Motor neuron (in vitro differentiated cells): ENCODE results near the gene TNIK. TPM values are rescaled to one million over a fixed set of nuclear protein-coding genes. Genes with fewer than 3 reads are reported as not detected.
A peak's percentile ranks its signal among the peaks of the same experiment; 100 is the strongest.

Experiments used
- ATAC-seq, 8 experiments: fragments of 200-7000 bp; cut with Tn5 transposase; replicated peaks in 6 of 8; 2 replicates each; pipeline ENCODE4 v1.8.0; 2021; ENCODE audit warnings: mild to moderate bottlenecking in 8 of 8, moderate library complexity in 8 of 8
- H3K27ac ChIP-seq, 2 donors: fragments of 250-450 bp; sonication (Bioruptor Pico); 2 replicates each; pipeline ENCODE4 v1.9.0; 2021; ENCODE audit warnings: antibody characterized with exemption in 2 of 2, mild to moderate bottlenecking in 2 of 2, moderate library complexity in 1 of 2
- H3K4me1 ChIP-seq, 2 donors: fragments of 250-450 bp; sonication (Bioruptor Pico); replicated peaks in 1 of 2; 2 replicates each; pipeline ENCODE4 v1.6.1; 2021; ENCODE audit warnings: antibody characterized with exemption in 2 of 2, mild to moderate bottlenecking in 2 of 2, moderate library complexity in 1 of 2
- H3K4me3 ChIP-seq, 5 donors: fragments of 250-450 bp; sonication (Bioruptor Pico); 2 replicates each; pipeline ENCODE4 v1.9.0; 2021; ENCODE audit warnings: antibody characterized with exemption in 5 of 5, mild to moderate bottlenecking in 5 of 5, moderate library complexity in 4 of 5
- WGBS, 10 experiments: fragments of 450-650 bp; shearing (Covaris generic); methylation state at CpG; one replicate each; pipeline ENCODE4 v1.0.0; 2022; 5-methylcytosine and 5-hydroxymethylcytosine counted together
- in situ Hi-C, 9 experiments: fragments of 400-800 bp; cut with MboI; loops; one replicate each; pipeline ENCODE4 v1.15.0; 2021; ENCODE audit warnings: low sequenced_read_pairs in 9 of 9, low pct_unique_long_range_greater_than_20kb in 2 of 9; ENCODE audit not compliant: unreplicated experiment in 9 of 9
- total RNA-seq, 8 experiments: library from RNA; unstranded; fragments of 300-600 nt; gene quantifications; 2 replicates each; pipeline versions ENCODE4 v1.2.3 to v1.2.4, GENCODE V29; 2022

TNIK gene
- total RNA-seq, 8 experiments from 2014 or later: 0.87 to 76.5 (median 23.3) TPM

DNA sequence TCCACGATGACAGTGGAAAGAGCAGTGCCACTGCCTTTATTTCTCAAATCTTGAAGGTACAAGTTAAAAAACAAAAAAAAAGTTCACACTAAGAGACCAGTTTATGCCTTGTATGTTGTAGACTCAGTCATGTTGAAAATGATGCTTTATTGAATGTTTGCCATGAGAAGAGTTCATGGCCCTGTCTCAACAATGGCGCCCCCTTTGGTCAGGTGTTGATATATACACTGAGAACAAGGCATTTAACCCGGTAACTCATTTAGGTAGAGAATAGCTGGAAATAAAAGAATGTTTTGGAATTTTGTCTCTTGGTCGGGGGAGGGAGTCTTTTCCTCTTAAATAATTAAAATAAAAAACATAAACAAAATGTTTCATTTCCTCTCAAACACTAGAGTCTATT, 288.1 kb downstream of the TNIK start:
- 0 to 98% (median 82%) methylated on average over 1 to 4 of the region's 4 CpGs for WGBS, 10 experiments
- Histone ChIP-seq H3K4me1 (peaks cover 4 to 10% of the 10 kb centered on the region in 2 donors), H3K27ac (no peak overlapping the region), H3K4me3 (no peak overlapping the region)
- in situ Hi-C loops: loop anchor here in 3 of 9 experiments (25.0 kb wide), 2 partner anchors 110 to 210 kb away; no protein-coding TSS in a partner anchor
- no peak for ATAC-seq

DNA sequence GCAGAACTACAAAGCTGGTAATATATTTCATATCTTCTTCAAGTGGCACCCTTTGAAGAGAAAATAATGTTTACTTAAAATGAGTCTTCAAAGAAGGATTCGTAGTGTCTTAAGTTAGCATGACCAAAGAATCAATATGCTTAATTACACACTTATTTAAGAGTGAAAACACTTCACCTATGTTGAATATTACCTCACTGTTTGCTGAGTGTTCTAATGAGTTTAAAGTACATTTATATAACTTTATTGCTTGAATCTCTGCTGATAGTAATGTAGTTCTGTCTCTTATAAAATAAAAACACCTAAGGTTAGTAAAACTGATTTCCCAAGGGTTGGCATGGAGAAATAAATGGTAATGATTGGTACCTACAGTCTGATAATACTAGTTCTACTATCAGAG, 290.3 kb downstream of the TNIK start:
- Histone ChIP-seq H3K27ac (no peak overlapping the region), H3K4me1 (peaks cover 6 to 15% of the 10 kb centered on the region in 2 donors), H3K4me3 (no peak overlapping the region)
- in situ Hi-C loops: loop anchor here in 3 of 9 experiments (10.0 to 25.0 kb wide), 3 partner anchors 108 to 208 kb away; no protein-coding TSS in a partner anchor
- ATAC-seq: no peak
- 22 to 100% (median 83%) methylated on average over 1 of the region's 1 CpG; no CpG with 5 or more reads in 1 of the 10 experiments for WGBS, 10 experiments

DNA sequence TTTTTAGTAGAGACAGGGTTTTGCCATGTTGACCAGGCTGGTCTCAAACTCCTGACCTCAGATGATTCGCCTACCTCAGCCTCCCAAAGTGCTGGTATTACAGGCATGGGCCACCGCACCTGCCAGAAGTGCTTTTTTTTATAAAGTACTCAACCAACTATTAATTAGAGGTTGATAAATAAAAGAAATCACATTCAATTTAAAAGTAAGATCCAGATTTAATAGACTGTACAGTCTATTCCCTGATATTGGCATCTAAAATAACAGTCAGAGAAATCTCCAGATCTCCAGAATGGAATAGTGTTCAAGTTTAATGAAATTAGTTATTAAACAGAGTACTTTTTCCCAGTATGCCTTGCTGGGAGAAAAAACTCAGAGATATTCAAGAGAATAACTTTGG, 290.8 kb downstream of the TNIK start:
- ATAC-seq: no peak
- no peak overlapping the region for H3K4me3 ChIP-seq
- H3K27ac ChIP-seq: no peak overlapping the region
- H3K4me1 ChIP-seq: peaks cover 6 to 15% of the 10 kb centered on the region in 2 donors
- in situ Hi-C loops: loop anchor here in 3 of 9 experiments (10.0 to 25.0 kb wide), 3 partner anchors 107 to 207 kb away; no protein-coding TSS in a partner anchor
- 0 to 100% (median 31%) methylated on average over 1 to 2 of the region's 2 CpGs; no CpG with 5 or more reads in 2 of the 10 experiments for WGBS, 10 experiments

DNA sequence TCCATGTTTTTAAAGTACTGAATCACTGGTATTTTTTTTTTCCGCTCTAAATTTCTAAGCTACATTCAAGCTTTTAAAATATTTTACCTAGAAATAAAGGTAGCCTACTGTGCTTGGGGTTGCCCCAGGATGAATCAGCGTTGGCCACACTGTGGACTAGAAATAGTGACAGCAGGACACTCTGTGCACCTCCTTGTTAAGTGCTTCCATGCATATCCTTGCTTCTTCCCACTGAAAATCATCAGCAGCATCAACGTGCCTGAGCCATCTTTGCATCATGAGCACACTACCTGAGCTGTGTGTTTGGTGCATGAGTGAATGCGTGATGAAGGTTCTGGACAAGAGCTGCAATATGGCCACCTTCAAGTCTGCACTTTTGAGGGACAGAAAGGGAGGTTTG, 291.7 kb downstream of the TNIK start:
- Histone ChIP-seq H3K27ac (no peak overlapping the region), H3K4me3 (no peak overlapping the region), H3K4me1 (peaks cover 6 to 9% of the 10 kb centered on the region in 2 donors)
- ATAC-seq: no peak
- WGBS, 10 experiments: 40 to 100% (median 86%) methylated on average over 1 to 4 of the region's 4 CpGs; no CpG with 5 or more reads in 1 of the 10 experiments
- in situ Hi-C loops: loop anchor here in 3 of 9 experiments (10.0 to 25.0 kb wide), 3 partner anchors 106 to 206 kb away; no protein-coding TSS in a partner anchor

DNA sequence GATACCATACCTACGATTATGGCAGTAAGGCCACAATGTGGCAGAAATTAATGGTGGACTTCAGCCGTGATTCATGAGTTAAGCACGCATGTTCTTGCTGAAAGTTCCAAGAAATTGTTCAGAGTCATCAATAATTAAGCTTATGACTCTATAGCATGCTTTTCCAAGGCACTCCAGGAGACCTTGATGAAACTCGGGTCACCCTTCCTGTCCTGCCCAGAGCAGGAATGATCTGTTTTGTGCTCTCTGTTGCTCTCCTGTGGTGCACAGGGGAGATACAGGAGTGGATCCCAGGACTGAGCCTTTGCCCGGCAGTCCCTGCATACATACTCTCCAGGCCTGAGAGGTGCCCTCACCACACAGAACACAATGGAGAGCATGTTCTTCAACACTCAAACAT, 292.1 kb downstream of the TNIK start:
- Histone ChIP-seq H3K27ac (no peak overlapping the region), H3K4me1 (peaks cover 6 to 8% of the 10 kb centered on the region in 2 donors), H3K4me3 (no peak overlapping the region)
- WGBS, 10 experiments: 29 to 100% (median 72%) methylated on average over 1 to 5 of the region's 5 CpGs
- in situ Hi-C loops: loop anchor here in 3 of 9 experiments (10.0 to 25.0 kb wide), 3 partner anchors 106 to 206 kb away; no protein-coding TSS in a partner anchor
- peak; percentile 38 to 97 (median 74) for ATAC-seq

DNA sequence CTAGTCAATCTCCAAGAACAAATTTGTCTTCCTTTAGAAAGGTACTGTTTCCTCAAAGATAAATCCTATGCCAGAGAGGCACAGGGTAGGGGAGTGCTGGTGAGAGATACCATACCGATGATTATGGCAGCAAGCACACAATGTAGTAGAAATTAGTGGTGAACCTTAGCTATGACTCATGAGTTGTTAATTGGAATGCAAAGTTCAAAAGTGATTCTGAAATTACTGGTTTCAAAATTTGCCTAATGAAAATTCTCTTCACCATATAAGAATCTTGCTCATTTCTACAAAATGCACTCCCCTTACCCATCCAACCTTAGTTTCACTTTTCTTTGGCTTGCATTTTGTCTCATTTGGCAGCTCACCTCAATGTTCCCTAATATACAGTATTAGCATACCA, 294.2 kb downstream of the TNIK start:
- no peak for ATAC-seq
- in situ Hi-C loops: loop anchor here in 3 of 9 experiments (10.0 to 25.0 kb wide), 3 partner anchors 104 to 204 kb away; no protein-coding TSS in a partner anchor
- H3K4me1 ChIP-seq: peaks cover 6 to 8% of the 10 kb centered on the region in 2 donors
- WGBS, 10 experiments: 25 to 100% (median 100%) methylated on average over 1 of the region's 1 CpG; no CpG with 5 or more reads in 3 of the 10 experiments
- no peak overlapping the region for H3K27ac ChIP-seq
- no peak overlapping the region for H3K4me3 ChIP-seq

DNA sequence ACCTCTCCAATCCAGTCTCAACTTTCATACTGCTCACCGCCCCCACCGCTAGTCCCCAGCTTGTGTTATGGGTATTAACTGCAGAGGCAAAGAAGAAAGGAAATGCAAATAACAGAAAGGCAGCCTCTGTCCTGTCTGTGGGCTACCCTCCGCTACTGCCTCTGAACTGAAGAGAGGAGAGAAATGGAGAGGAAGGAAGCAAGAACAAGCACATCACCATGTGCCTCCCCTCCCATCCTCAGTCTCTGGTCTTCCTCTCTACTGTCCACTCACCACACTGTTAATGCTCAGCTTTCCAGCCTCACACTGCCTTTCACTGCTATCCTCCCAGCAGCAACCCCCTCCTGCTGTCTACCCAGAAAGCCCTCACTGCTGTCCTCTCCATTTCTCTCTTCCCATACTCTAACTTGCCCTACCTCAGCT, 294.7 kb downstream of the TNIK start:
- H3K4me3 ChIP-seq: no peak overlapping the region
- 60 to 100% (median 100%) methylated on average over 1 to 2 of the region's 3 CpGs; no CpG with 5 or more reads in 3 of the 10 experiments for WGBS, 10 experiments
- peaks cover 6 to 8% of the 10 kb centered on the region in 2 donors for H3K4me1 ChIP-seq
- peak in 3 of 8 experiments; percentile 44 to 50 (median 45) for ATAC-seq
- no peak overlapping the region for H3K27ac ChIP-seq
- in situ Hi-C loops: loop anchor here in 3 of 9 experiments (10.0 to 25.0 kb wide), 3 partner anchors 103 to 203 kb away; no protein-coding TSS in a partner anchor

DNA sequence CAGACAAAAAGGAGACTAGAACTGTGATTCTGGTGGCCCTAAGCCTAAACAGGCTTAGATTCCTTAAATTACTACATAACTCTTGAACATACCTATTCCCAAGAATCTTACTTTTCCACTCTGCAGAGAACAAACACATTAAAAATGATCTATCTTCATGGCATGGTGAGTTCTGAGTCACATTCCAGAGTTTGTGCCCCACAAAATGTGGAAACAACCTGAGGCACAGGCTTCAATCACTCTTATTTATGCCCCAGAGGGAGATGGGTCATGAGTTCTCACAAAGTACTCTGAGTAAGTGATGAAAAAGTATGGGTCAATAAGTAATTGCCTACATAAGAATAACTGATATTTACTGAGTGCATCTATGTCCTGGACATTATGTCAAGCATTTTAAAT, 296.1 kb downstream of the TNIK start:
- H3K4me3 ChIP-seq: no peak overlapping the region
- H3K27ac ChIP-seq: no peak overlapping the region
- no peak for ATAC-seq
- in situ Hi-C loops: loop anchor here in 3 of 9 experiments (10.0 to 25.0 kb wide), 3 partner anchors 102 to 202 kb away; no protein-coding TSS in a partner anchor
- H3K4me1 ChIP-seq: peaks cover 6 to 13% of the 10 kb centered on the region in 2 donors

DNA sequence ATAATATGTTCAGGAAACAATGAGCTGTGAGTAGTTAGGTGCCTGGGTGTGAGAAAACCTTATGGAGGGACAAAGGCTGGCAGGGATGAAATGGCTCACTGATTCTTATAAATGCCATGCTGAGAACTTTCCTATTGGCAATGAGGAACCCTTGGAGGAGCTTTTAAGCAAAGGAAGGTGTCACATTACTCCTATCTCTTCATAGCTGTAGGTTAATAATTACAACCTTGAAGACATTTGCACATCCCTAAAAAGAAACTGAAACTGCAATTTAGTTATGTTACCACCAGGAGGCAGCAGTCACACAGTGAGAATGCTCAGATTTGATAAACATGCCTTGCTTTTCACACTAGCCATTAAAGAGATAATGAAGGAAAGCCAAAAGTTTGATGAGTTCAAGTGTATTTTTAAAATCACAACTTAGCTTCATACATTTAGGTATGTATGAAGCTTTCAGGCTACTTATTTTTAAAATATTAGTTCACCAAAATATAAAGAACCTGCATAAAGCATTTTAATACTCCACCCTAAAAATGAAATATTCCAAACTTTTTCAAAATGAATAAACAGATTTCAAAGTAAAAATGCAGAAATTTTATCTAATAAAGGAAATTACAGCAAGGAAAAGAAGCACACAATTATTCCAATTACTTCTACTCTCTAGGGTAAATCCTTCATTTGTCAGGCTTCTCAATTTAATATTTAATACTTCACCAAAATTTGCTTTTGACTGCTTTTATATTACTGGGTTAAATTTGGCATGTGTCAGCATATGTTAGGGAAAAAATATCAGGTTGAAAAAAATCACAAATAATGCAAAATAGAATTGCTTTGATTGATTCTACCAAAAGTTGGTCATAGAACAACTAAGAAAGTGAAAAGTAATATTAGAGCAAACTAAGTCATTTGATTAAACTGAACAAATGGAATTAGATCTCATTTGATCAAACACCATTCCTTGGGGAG, 296.8 kb downstream of the TNIK start:
- no peak overlapping the region for H3K27ac ChIP-seq
- in situ Hi-C loops: loop anchor here in 3 of 9 experiments (10.0 to 25.0 kb wide), 3 partner anchors 101 to 201 kb away; no protein-coding TSS in a partner anchor
- H3K4me1 ChIP-seq: peaks cover 6 to 15% of the 10 kb centered on the region in 2 donors
- H3K4me3 ChIP-seq: no peak overlapping the region
- ATAC-seq: no peak

DNA sequence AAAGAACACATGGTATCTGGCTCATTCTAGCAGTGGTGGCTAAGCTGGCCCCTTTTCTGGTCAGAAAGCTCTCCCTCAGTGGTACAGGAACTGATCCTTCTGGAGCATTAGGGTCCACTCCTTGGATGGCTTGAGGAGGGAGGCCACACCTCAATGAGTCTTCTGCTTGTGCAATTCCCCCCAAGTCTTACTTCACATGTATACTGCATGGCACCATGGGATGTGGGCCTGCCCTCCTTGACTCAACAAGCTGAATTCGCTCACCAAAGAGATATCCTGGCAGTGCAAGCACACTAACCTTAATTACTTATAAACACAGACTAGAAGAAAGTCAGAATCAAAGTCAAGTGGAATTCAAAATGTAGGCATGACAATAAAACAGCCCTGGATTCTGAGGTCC, 299.9 kb downstream of the TNIK start:
- 20 to 100% (median 89%) methylated on average over 1 of the region's 1 CpG; no CpG with 5 or more reads in 5 of the 10 experiments for WGBS, 10 experiments
- no peak overlapping the region for H3K4me3 ChIP-seq
- H3K27ac ChIP-seq: no peak overlapping the region
- peaks cover 0 to 7% of the 10 kb centered on the region in 2 donors for H3K4me1 ChIP-seq
- no peak for ATAC-seq
- in situ Hi-C loops: loop anchor here in 3 of 9 experiments (10.0 to 25.0 kb wide), 3 partner anchors 98 to 198 kb away; no protein-coding TSS in a partner anchor

DNA sequence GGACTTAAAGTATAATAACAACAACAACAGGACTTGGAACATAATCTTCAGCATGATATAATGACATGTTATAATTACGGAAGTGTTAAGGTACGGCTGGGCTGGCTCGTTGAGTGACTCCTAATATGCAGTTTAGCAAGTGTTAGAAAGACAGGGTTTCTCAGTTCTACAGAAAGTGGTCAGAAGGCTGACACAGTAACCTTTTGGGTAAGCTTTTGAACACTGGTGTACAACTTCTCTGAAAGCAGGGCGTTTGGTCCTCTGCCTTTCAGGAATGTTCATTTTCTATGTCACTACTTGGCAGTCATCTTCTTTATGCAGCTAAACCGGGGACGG, 300.4 kb downstream of the TNIK start:
- no peak for ATAC-seq
- Histone ChIP-seq H3K4me3 (no peak overlapping the region), H3K4me1 (peaks cover 0 to 7% of the 10 kb centered on the region in 2 donors), H3K27ac (no peak overlapping the region)
- in situ Hi-C loops: loop anchor here in 3 of 9 experiments (10.0 to 25.0 kb wide), 3 partner anchors 97 to 197 kb away; no protein-coding TSS in a partner anchor
- WGBS, 10 experiments: 71 to 100% (median 93%) methylated on average over 1 to 6 of the region's 6 CpGs; no CpG with 5 or more reads in 3 of the 10 experiments

DNA sequence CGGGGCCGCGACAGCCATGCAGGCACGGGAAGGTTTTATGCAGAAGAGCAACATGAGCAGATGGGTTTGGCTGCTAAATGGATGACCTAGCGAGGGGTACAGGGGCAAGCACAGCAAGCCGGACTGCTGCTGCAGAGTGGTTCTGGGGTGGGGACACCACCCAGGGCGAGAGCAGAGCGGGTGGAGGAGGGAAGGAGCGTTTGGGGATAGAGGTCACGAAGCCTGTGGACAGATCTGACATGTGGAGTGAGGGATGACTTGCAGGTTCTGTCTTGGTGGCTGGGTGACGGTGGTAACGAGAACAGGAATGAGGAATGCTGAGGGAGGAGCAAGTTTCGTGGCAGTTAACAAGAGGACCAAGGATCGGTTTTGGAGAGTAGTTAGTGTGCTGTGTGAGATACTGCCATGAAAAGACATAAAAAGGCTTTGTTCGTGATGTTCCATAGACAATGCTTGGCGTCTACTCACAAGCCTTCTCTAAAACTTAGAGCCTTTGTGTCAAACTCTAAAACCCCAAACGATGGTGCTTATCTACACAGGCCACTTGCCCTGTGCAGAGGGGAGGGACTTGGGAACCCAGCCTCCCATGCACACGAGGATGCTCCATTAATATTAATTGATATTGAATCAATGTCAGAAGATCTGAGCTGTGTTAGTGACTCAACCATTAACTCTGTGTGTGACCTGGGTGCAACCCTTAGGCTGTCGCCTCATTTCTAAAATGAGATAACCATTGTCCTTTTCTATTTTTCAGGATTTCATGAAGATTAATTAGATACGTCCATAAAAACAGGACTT, 301.0 kb downstream of the TNIK start:
- Histone ChIP-seq H3K27ac (no peak overlapping the region), H3K4me1 (peaks cover 0 to 7% of the 10 kb centered on the region in 2 donors), H3K4me3 (no peak overlapping the region)
- peak in 3 of 8 experiments; percentile 31 to 70 (median 67) for ATAC-seq
- WGBS, 10 experiments: 42 to 92% (median 77%) methylated on average over 2 to 17 of the region's 20 CpGs
- in situ Hi-C loops: loop anchor here in 3 of 9 experiments (25.0 kb wide), 2 partner anchors 97 to 197 kb away; no protein-coding TSS in a partner anchor
